A549 (cell line): ENCODE results near the gene LBHD2. TPM values are rescaled to one million over a fixed set of nuclear protein-coding genes. Genes with fewer than 3 reads are reported as not detected.

Source experiments
- ATAC-seq, 2 experiments: fragments of 200-7000 bp in 1 of 2; fragments of >200 bp in 1 of 2; cut with Nextera tagmentation in 1 of 2; cut with Tn5 transposase in 1 of 2; 3 replicates each; pipeline versions ENCODE4 v1.8.0 to v1.9.1; 2018 to 2020; ENCODE audit warnings: mild to moderate bottlenecking in 1 of 2, moderate library complexity in 1 of 2
- CTCF ChIA-PET: fragments of 300-600 bp; sonication (Branson Sonifier 250); formaldehyde crosslinking; extraction: SDS; loops from one replicate; lab custom pipeline; 2021; ENCODE audit warnings: antibody characterized with exemption, inconsistent platforms; lab: Yijun Ruan, JAX
- POLR2A ChIA-PET: fragments of 350-600 bp; formaldehyde crosslinking; extraction: SDS; loops from one replicate; lab custom pipeline; 2021; ENCODE audit warnings: antibody characterized with exemption, inconsistent platforms; lab: Yijun Ruan, JAX
- DNase-seq, 2 experiments: peaks; one replicate each; pipeline versions ENCODE4 v3.0.0 to v3.0.0-alpha.2; 2011 to 2016; ENCODE audit warnings: low read depth in 1 of 2, low spot score in 1 of 2
- FAIRE-seq: peaks from 2 replicates; lab custom pipeline; 2011; peaks lifted over from hg19 to GRCh38; lab: Jason Lieb, UNC
- H3K27ac ChIP-seq, 2 experiments: fragments of >200 bp; sonication (Bioruptor Twin); formaldehyde crosslinking; 3 replicates each; pipeline ENCODE4 v1.5.1; 2016 to 2017
- H3K4me1 ChIP-seq: fragments of >200 bp; sonication (Bioruptor Twin); formaldehyde crosslinking; 3 replicates; pipeline ENCODE4 v1.6.1; 2016
- H3K4me2 ChIP-seq: fragments of >200 bp; sonication (Bioruptor Twin); formaldehyde crosslinking; 3 replicates; pipeline ENCODE4 v1.6.1; 2016
- H3K4me3 ChIP-seq: fragments of >200 bp; sonication (Bioruptor Twin); formaldehyde crosslinking; 3 replicates; pipeline ENCODE4 v1.5.1; 2016
- H3K9me3 ChIP-seq: fragments of >200 bp; sonication (Bioruptor Twin); formaldehyde crosslinking; 3 replicates; pipeline ENCODE4 v1.6.1; 2016
- BHLHE40 ChIP-seq: IDR thresholded peaks from 2 replicates; pipeline ENCODE4 v1.6.1; 2012; ENCODE audit warnings: low read depth, low read length, inconsistent platforms
- CBX8 ChIP-seq: fragments of 200-600 bp; sonication (generic); IDR thresholded peaks from 2 replicates; pipeline ENCODE4 v1.6.1; 2016
- CHD2 ChIP-seq: fragments of 150-350 bp; IDR thresholded peaks from 2 replicates; pipeline ENCODE4 v1.6.1; 2014; ENCODE audit warnings: low read length; ENCODE audit not compliant: partially characterized antibody
- CHD4 ChIP-seq: fragments of 200-600 bp; sonication (generic); IDR thresholded peaks from 2 replicates; pipeline ENCODE4 v1.6.1; 2016; ENCODE audit warnings: antibody characterized with exemption, mild to moderate bottlenecking, borderline replicate concordance
- CTCF ChIP-seq: fragments of >200 bp; sonication (Bioruptor Twin); formaldehyde crosslinking; IDR thresholded peaks from 3 replicates; pipeline ENCODE4 v1.5.1; 2016
- FOXS1 ChIP-seq: fragments of 250-450 bp; sonication (Bioruptor Pico); IDR thresholded peaks from 2 replicates; pipeline ENCODE4 v1.5.0; 2020; ENCODE audit warnings: mild to moderate bottlenecking, moderate library complexity
- GATA3 ChIP-seq: IDR thresholded peaks from 2 replicates; pipeline ENCODE4 v1.6.1; 2012; ENCODE audit warnings: borderline replicate concordance
- JUN ChIP-seq, 2 experiments: fragments of >200 bp; sonication (Bioruptor Twin); formaldehyde crosslinking; IDR thresholded peaks; 2 replicates in 1 of 2; 3 replicates in 1 of 2; pipeline ENCODE4 v1.6.1; 2016 to 2017
- MAX ChIP-seq: IDR thresholded peaks from 2 replicates; pipeline ENCODE4 v1.6.1; 2012
- MAZ ChIP-seq: fragments of 150-350 bp; IDR thresholded peaks from 2 replicates; pipeline ENCODE4 v1.6.1; 2014; ENCODE audit warnings: antibody characterized with exemption, low read depth, low read length, borderline replicate concordance
- NPAS2 ChIP-seq: fragments of 250-450 bp; sonication (Bioruptor Pico); IDR thresholded peaks from 2 replicates; pipeline ENCODE4 v1.8.0; 2022; ENCODE audit warnings: mild to moderate bottlenecking, moderate library complexity, borderline replicate concordance
- PBX3 ChIP-seq: IDR thresholded peaks from 2 replicates; pipeline ENCODE4 v1.6.1; 2012
- PHF8 ChIP-seq: fragments of 200-600 bp; sonication (generic); IDR thresholded peaks from 2 replicates; pipeline ENCODE4 v1.6.1; 2016; ENCODE audit warnings: low read depth, mild to moderate bottlenecking, antibody characterized with exemption, moderate library complexity, borderline replicate concordance
- POLR2A ChIP-seq: IDR thresholded peaks from 2 replicates; pipeline ENCODE4 v1.6.1; 2012; ENCODE audit warnings: mild to moderate bottlenecking, low read length
- RAD21 ChIP-seq, 2 experiments: fragments of >200 bp in 1 of 2; sonication (Bioruptor Twin) in 1 of 2; formaldehyde crosslinking in 1 of 2; IDR thresholded peaks in 1 of 2; conservative IDR thresholded peaks in 1 of 2; 2 replicates in 1 of 2; 3 replicates in 1 of 2; pipeline ENCODE4 v1.6.1; 2012 to 2018; ENCODE audit warnings: inconsistent platforms in 1 of 2
- RFX5 ChIP-seq: fragments of 450-650 bp; IDR thresholded peaks from 2 replicates; pipeline ENCODE4 v1.7.1; 2014; ENCODE audit warnings: antibody characterized with exemption, mild to moderate bottlenecking, moderate library complexity
- SMC3 ChIP-seq: fragments of >200 bp; sonication (Bioruptor Twin); formaldehyde crosslinking; IDR thresholded peaks from 3 replicates; pipeline ENCODE4 v1.6.1; 2018; ENCODE audit warnings: inconsistent platforms
- TP53 ChIP-seq: fragments of 250-450 bp; sonication (Bioruptor Pico); IDR thresholded peaks from 2 replicates; pipeline ENCODE4 v1.5.0; 2021; ENCODE audit warnings: mild to moderate bottlenecking, moderate library complexity
- USF2 ChIP-seq: fragments of 450-650 bp; IDR thresholded peaks from 2 replicates; pipeline ENCODE4 v1.6.1; 2014; ENCODE audit warnings: antibody characterized with exemption
- ZFP36 ChIP-seq: fragments of 450-650 bp; IDR thresholded peaks from 2 replicates; pipeline ENCODE4 v1.6.1; 2014; ENCODE audit warnings: borderline replicate concordance; ENCODE audit not compliant: partially characterized antibody
- WGBS: methylation state at CpG from one replicate; pipeline ENCODE4 v1.1.6; 2017; ENCODE audit errors: missing lambda C conversion rate; 5-methylcytosine and 5-hydroxymethylcytosine counted together
- polyA plus RNA-seq, 4 experiments: library from polyadenylated mRNA; depleted of rRNA in 3 of 4; stranded (reverse); fragments of >200 nt; fragmentation: RNase III in 1 of 4; extraction: RNeasy Plus Mini Kit Qiagen cat#74134 plus additional on column Dnase treatment in 1 of 4; gene quantifications; 2 replicates in 3 of 4; 3 replicates in 1 of 4; pipeline ENCODE4 v1.2.3, GENCODE V29; 2011 to 2017

Gene LBHD2
- polyA plus RNA-seq, 2 of the 4 experiments (the other 2 are of a cell fraction), result not detected

GRCh38 chr14:103090481-103091020 is 6.5 kb downstream of the LBHD2 start:
- CTCF ChIA-PET, result interaction anchor here (0.6 to 8.5 kb wide), 9 partner anchors 8 to 202 kb away, joined by 3 to 97 read pairs (median 4); no protein-coding TSS in a partner anchor
- ATAC-seq (no peak), FAIRE-seq (no peak), DNase-seq (no peak)
- Histone ChIP-seq H3K4me3 (peak overlapping the region; percentile 52; the same call in 1 of the 3 replicates), H3K4me2 (peak overlapping the region; percentile 90), H3K9me3 (no peaks in the 10 kb centered on the region), H3K4me1 (peaks cover 21% of the 10 kb centered on the region), H3K27ac (peak overlapping the region; percentile 88 to 98)
- WGBS, result 92% methylated on average over 11 of the region's 12 CpGs
- POLR2A ChIA-PET, result no interaction called here
- TF ChIP-seq CBX8 (no peak), ZFP36 (no peak)

- CTCF ChIA-PET, result interaction anchor here (0.6 to 8.5 kb wide), 11 partner anchors 8 to 202 kb away, joined by 3 to 97 read pairs (median 4); no protein-coding TSS in a partner anchor
- Histone ChIP-seq H3K4me1 (peaks cover 21% of the 10 kb centered on the region), H3K9me3 (no peaks in the 10 kb centered on the region), H3K4me3 (peak overlapping the region; percentile 52), H3K27ac (peak overlapping the region; percentile 88 to 98), H3K4me2 (peak overlapping the region; percentile 90)
- TF ChIP-seq CTCF (peak; percentile 67), RAD21 (conservative IDR thresholded peaks at IDR 0.05 in 1 of 2, IDR thresholded peaks at IDR 0.05 in 1 of 2) (peak; percentile 22 to 69; a peak in 4 of 5 replicates), JUN (IDR thresholded peaks at IDR 0.05) (peak in 1 of 2 experiments; percentile 33; a peak in 1 of 5 replicates), POLR2A (no peak; the same call in 1 of the 2 replicates), GATA3 (no peak), BHLHE40 (no peak), SMC3 (peak; percentile 76), MAX (peak; percentile 35; the same call in 1 of the 2 replicates), RFX5 (no peak), MAZ (0 out of 2 replicates have a peak, but pooled peaks have one; percentile 35), CHD2 (no peak), USF2 (peak; percentile 9; the same call in 1 of the 2 replicates), NPAS2 (no peak), PBX3 (no peak), PHF8 (no peak), CHD4 (no peak), TP53 (no peak), FOXS1 (CRISPR knock-in tag) (no peak)
- FAIRE-seq, result no peak
- 48% methylated on average over 15 of the region's 69 CpGs for WGBS
- POLR2A ChIA-PET, result no interaction called here
- ATAC-seq, result peak; percentile 76 to 80
- DNase-seq, result peak in 1 of 2 experiments; percentile 88
Measured at GRCh38 chr14:103091041-103091882, 7.3 kb downstream of the LBHD2 start.
